Mononuclear cell (primary cell): ENCODE data around the gene FAM20B. TPM values are rescaled to one million over a fixed set of nuclear protein-coding genes. Genes with fewer than 3 reads are reported as not detected.

Experiments used
- H3K27me3 ChIP-seq: 2 replicates; pipeline ENCODE4 v1.6.0; 2011; ENCODE audit warnings: low read length, control low read depth; ENCODE audit not compliant: insufficient read depth
- H3K4me1 ChIP-seq: 2 replicates; pipeline ENCODE4 v1.5.1; 2011; ENCODE audit warnings: mild to moderate bottlenecking, low read length, control low read depth; ENCODE audit not compliant: insufficient read depth
- H3K4me3 ChIP-seq: 2 replicates; pipeline ENCODE4 v1.5.1; 2011; ENCODE audit warnings: mild to moderate bottlenecking, low read length, moderate library complexity
- H3K9me3 ChIP-seq: 2 replicates; pipeline ENCODE4 v1.5.1; 2011; ENCODE audit warnings: low read depth, mild to moderate bottlenecking, control low read depth, low read length
- total RNA-seq: library from RNA; depleted of rRNA; stranded (reverse); fragments of >200 nt; gene quantifications from one replicate; pipeline ENCODE4 v1.2.3, GENCODE V29; 2012

Gene FAM20B
- total RNA-seq, 1 donor: 10.4 TPM

DNA sequence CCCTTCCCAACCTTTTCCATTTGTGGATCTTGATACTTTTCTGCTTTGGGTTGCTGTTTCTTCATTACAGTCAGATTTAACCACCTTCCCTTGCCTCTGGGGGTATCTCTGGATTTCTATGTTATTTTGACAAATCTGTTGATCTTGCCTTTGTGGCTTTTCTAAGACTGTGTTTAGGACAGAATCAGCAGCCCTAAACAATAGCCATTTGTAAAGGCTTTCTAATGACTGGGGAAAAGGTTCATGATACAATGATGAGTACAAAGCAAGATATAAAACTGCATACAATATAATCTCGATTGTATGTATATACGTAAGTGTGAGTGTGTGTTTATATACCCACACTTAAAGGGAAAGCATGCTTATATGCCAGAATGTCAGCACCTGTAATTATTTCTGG lies 27.8 kb downstream of the FAM20B start:
- H3K4me3 ChIP-seq: no peak overlapping the region
- H3K9me3 ChIP-seq: no peaks in the 10 kb centered on the region

DNA sequence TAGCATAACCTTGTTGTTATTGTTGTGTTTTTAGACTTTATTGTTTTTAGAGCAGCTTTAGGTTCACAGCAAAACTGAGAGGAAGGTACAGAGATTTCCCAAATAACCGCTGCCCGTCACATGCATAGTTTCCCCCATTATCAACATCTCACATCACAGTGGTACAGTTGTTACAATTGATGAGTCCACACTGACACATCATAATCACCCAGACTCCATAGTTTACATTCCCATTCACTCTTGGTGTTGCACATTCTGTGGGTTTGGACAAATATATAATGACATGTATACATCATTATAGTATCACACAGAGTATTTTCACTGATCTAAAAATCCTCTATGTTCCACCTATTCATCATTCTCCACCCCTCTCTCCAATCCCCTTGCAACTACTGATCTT lies 30.2 kb downstream of the FAM20B start:
- H3K27me3 ChIP-seq: no peaks in the 10 kb centered on the region
- no peaks in the 10 kb centered on the region for H3K4me1 ChIP-seq
- H3K4me3 ChIP-seq: no peak overlapping the region
- no peaks in the 10 kb centered on the region for H3K9me3 ChIP-seq

More for the DNA sequence above, 27.8 kb downstream of the FAM20B start:
- H3K4me1 ChIP-seq: no peaks in the 10 kb centered on the region
- no peaks in the 10 kb centered on the region for H3K27me3 ChIP-seq

- H3K4me3 ChIP-seq: no peak overlapping the region
- H3K4me1 ChIP-seq: no peaks in the 10 kb centered on the region
- H3K27me3 ChIP-seq: no peaks in the 10 kb centered on the region
- no peaks in the 10 kb centered on the region for H3K9me3 ChIP-seq
Observed at GRCh38 chr1:179058487-179059483, 33.1 kb downstream of the FAM20B start.

- no peak overlapping the region for H3K4me3 ChIP-seq
- H3K27me3 ChIP-seq: no peaks in the 10 kb centered on the region
- H3K9me3 ChIP-seq: no peaks in the 10 kb centered on the region
- no peaks in the 10 kb centered on the region for H3K4me1 ChIP-seq
Observed at GRCh38 chr1:179061360-179062282, 35.9 kb downstream of the FAM20B start.

DNA sequence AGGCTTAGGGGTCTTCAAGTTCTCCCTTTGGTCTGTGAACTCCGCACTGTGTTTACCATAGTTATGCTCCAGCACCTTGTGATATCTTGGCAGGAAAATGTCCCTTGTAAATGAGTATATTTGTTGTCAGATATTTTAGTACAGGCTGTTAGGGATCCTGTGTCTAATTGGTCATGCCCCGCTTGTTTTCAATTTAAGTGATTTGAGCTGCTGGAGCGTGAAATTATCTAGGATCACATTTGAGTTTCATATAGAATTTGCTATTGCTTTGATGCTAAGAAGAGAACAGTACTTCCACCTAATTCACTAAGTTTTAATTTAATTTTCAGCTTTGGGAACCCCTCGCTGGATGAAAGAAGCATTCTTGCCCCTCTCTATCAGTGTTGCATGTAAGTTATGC lies 40.8 kb downstream of the FAM20B start:
- Histone ChIP-seq H3K9me3 (no peaks in the 10 kb centered on the region), H3K27me3 (no peaks in the 10 kb centered on the region), H3K4me1 (no peaks in the 10 kb centered on the region), H3K4me3 (no peak overlapping the region)

DNA sequence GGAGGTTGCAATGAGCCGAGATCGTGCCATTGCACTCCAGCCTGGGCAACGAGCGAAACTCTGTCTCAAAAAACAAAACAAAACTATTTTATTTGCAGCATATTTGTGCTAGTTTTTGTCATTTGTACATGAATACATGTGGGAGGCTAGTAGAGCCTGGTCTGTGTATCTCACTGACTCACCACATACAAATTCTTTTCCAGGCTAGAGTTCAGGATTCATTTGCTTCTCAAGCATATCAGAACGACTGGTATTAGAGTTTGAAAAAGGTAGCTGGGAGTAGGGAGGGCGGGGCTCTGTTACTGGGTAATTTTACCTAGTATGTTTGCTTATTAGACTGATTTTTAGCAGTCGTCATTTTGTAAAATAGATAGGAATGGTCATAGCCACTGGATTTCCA lies 51.7 kb downstream of the FAM20B start:
- Histone ChIP-seq H3K4me1 (peaks cover 11% of the 10 kb centered on the region), H3K9me3 (no peaks in the 10 kb centered on the region), H3K27me3 (no peaks in the 10 kb centered on the region), H3K4me3 (no peak overlapping the region)

GRCh38 chr1:179079113-179079761 lies 53.5 kb downstream of the FAM20B start:
- H3K27me3 ChIP-seq: no peaks in the 10 kb centered on the region
- no peaks in the 10 kb centered on the region for H3K9me3 ChIP-seq
- no peak overlapping the region for H3K4me3 ChIP-seq
- H3K4me1 ChIP-seq: peaks cover 29% of the 10 kb centered on the region

DNA sequence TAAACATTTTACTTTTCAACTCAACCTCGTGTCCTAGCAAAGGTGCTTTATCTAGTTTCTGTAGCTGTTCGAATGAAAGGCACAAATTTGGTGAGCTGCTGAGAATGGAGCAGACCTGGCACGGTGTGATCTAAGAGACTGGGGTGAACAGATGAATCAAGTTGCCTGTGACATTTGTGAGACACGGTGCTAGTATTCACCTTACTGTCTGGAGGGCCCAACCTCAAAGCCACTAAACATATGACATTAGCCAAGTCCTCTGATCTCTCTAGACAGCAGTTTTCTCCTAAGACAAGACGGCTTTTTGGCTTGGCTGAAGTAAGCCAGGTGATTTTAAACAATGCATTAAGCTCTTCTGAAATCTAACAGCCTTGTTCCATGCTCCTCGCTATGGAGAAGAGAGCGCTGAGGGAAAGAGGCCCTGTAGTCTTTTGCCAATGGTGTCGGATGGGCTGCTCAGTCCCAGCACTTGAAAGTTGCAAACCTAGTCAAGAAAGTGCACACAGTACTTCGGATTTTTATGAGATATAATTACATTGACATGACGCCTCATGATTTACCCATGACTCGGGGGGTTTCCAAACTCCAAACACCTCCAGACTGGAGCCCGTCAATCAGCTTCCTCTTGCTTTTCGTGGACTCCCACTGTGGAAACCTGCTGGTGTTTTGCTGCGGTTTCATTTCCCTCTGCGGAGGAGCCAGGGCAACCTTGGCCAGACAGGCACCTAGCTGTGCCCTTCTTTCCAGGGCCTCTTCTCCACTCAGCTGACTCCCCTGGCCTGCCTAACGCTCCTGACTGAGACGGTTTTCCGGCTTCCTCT lies 55.4 kb downstream of the FAM20B start:
- Histone ChIP-seq H3K4me1 (peaks cover 30% of the 10 kb centered on the region), H3K9me3 (no peaks in the 10 kb centered on the region), H3K4me3 (peak overlapping the region; percentile 78), H3K27me3 (no peaks in the 10 kb centered on the region)

- Histone ChIP-seq H3K9me3 (no peaks in the 10 kb centered on the region), H3K4me3 (peak within 1 kb of the TSS; percentile 78), H3K4me1 (peaks cover 30% of the 10 kb centered on the region), H3K27me3 (no peaks in the 10 kb centered on the region)
Observed at GRCh38 chr1:179081687-179082332, 56.1 kb downstream of the FAM20B start, which contains the start of gene TOR3A. Gene TOR3A, plus strand, starts transcription at chr1:179082070. Its CDS starts 59 bp downstream, at chr1:179082129.

DNA sequence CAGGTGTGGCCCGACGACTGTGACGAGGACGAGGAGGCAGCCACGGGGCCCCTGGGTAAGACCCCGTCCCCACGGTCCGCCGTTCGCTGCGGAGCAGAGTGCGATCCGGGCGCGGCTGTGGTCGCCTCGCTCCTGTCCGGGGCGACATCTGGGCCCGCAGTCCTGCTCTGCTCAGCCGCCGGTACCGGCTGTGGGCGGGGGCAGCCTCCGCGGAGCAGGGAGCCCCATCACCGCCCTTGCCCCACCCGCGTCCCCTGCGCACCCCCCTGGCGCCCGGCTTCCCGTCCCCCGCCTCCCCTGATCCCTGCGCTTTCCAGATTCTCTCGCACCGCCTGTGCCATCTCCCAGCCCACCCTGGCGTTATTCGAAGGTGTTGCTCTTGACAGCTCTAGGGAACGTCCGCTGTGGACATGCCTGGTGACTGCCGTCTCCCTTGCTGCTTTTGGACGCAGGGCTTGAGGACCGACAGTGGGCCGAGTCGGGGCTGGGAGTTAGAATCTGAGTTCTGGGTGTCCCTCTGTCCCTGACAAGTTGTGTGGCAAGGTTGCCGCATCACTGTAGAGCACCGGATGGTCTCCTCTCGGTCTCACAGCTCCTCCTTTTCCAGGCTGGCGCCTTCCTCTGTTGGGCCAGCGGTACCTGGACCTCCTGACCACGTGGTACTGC lies 56.8 kb downstream of the FAM20B start:
- Histone ChIP-seq H3K4me1 (peaks cover 31% of the 10 kb centered on the region), H3K4me3 (peak overlapping the region; percentile 78), H3K27me3 (no peaks in the 10 kb centered on the region)

DNA sequence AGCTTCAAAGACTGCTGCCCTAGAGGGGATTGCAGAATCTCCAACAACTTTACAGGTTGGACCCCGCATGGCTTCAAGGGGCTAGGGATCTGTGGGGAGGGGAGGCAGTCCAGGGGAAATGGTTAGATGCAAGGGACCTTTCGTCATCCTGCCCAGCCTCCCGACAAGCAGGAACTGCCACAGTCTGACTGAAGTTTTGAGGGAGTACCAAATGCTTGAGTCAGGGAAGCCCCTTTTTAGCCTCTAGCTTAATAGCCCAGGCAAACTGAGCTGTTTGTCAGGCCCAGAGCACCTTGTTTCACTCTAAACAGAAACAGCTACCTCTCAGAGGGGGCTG lies 57.3 kb downstream of the FAM20B start:
- H3K27me3 ChIP-seq: no peaks in the 10 kb centered on the region
- H3K4me3 ChIP-seq: peak overlapping the region; percentile 78
- peaks cover 36% of the 10 kb centered on the region for H3K4me1 ChIP-seq
- H3K9me3 ChIP-seq: no peaks in the 10 kb centered on the region

More for the DNA sequence above, 56.8 kb downstream of the FAM20B start:
- no peaks in the 10 kb centered on the region for H3K9me3 ChIP-seq

GRCh38 chr1:179083533-179083932 lies 57.8 kb downstream of the FAM20B start:
- peaks cover 42% of the 10 kb centered on the region for H3K4me1 ChIP-seq
- H3K9me3 ChIP-seq: no peaks in the 10 kb centered on the region
- no peak overlapping the region for H3K4me3 ChIP-seq
- H3K27me3 ChIP-seq: no peaks in the 10 kb centered on the region

GRCh38 chr1:179087665-179088064 lies 62.0 kb downstream of the FAM20B start:
- no peaks in the 10 kb centered on the region for H3K9me3 ChIP-seq
- H3K27me3 ChIP-seq: no peaks in the 10 kb centered on the region
- H3K4me1 ChIP-seq: peaks cover 39% of the 10 kb centered on the region
- H3K4me3 ChIP-seq: no peak overlapping the region
